C4-2B (cell line): ENCODE measurements around the gene CCDC177.

Experiments used
- H3K27ac ChIP-seq: fragments of 450-650 bp; 2 replicates; pipeline ENCODE4 v1.5.1; 2017
- CTCF ChIP-seq: fragments of 450-650 bp; conservative IDR thresholded peaks from 2 replicates; pipeline ENCODE4 v1.5.1; 2017; ENCODE audit warnings: mild to moderate bottlenecking
- ZFX ChIP-seq: fragments of 450-650 bp; IDR thresholded peaks from 2 replicates; pipeline ENCODE4 v1.6.1; 2017

Gene CCDC177

GRCh38 chr14:69572841-69573135 is 1.9 kb downstream of the CCDC177 start:
- no peak for TF ChIP-seq ZFX
- TF ChIP-seq CTCF, result no peak
- peak overlapping the region; percentile 35; the same call in 1 of the 2 replicates for H3K27ac ChIP-seq

- TF ChIP-seq ZFX, result peak; percentile 67
- peak; percentile 19 for TF ChIP-seq CTCF
- H3K27ac ChIP-seq, result peak overlapping the region; percentile 35
Observed at GRCh38 chr14:69572030-69572840, 2.4 kb downstream of the CCDC177 start.

- peak overlapping the region; percentile 35 for H3K27ac ChIP-seq
- TF ChIP-seq CTCF (no peak), ZFX (no peak)
Observed at GRCh38 chr14:69571449-69572029, 3.1 kb downstream of the CCDC177 start.

- H3K27ac ChIP-seq, result no peak overlapping the region
- TF ChIP-seq ZFX, result no peak
- no peak for TF ChIP-seq CTCF
Observed at GRCh38 chr14:69570836-69571330, 3.8 kb downstream of the CCDC177 start.

- H3K27ac ChIP-seq, result no peak overlapping the region
- TF ChIP-seq CTCF (no peak), ZFX (no peak)
Observed at GRCh38 chr14:69569859-69570258, 4.8 kb downstream of the CCDC177 start.

- TF ChIP-seq ZFX (no peak), CTCF (no peak)
- H3K27ac ChIP-seq, result no peak overlapping the region
Observed at GRCh38 chr14:69567563-69567962, 7.1 kb downstream of the CCDC177 start.

- TF ChIP-seq CTCF (no peak), ZFX (no peak)
- H3K27ac ChIP-seq, result no peak overlapping the region
Observed at GRCh38 chr14:69561893-69562292, 12.8 kb downstream of the CCDC177 start.
